HG03354 (cell line): Measurements from ENCODE around the gene HEPACAM.

Experiments
- ATAC-seq: cut with Tn5 transposase; IDR thresholded peaks from one replicate; pipeline ENCODE4 v1.9.1; 2021; ENCODE audit warnings: mild to moderate bottlenecking; ENCODE audit not compliant: unreplicated experiment, poor library complexity, severe bottlenecking

The HEPACAM gene

DNA sequence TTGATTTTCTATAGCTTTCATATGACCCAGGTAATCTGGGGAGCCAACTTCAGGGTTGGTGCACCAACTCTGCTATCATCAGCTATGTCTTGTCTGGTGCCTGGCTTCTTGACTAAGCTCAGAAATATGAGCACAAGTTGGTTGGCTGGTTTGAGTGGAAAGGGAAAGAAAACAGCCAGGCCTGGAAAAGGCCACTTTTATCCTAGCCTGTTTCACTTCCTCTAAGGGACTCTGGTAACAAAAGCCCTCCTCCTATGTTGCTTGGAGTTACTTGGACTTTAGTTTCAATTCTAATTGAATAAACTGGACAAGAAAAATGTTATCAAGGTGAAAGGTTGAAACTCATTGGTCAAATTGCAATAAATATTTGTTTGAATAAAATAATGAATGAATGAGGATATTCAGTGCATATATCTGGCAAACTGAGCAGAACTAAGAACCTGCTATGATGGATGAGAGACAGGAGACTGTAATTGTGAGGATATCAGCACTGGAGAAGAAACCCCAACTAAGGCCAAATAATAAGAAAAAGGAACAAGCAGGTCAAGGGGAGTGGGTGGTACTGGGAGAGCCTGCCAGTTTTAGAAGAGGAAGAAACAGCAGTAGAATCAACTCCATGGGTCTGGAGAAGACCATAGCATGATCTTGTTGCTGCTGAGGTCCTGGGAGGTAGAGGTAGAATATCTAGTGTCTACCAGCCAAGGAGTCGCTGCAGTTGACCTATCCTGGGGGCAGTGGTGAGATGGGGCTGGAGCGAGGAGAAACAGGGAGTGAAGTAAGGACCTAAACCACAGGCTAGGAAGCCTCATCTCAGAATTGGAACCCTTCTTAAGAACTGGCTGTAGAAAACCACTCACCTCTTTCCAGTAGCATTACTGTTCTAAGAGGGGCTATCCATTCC, 46.4 kb downstream of the HEPACAM start:
- ATAC-seq: no peak

DNA sequence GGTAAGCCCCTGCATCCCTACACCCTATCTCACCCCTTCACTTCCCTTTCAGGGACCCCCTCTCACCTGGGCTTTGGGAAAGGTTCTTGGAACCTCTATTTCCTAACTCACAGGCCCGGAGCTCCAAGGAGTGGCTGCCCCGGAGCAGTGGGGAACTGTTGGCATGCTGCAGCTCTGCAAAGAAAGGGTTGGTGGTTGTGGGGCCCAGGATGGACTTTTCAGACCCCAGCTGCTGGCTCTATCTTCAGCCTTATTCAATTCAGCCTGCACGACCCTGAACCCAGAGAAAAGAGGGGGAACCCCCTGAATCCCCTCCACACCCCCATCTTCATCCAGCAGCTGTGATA, 48.2 kb downstream of the HEPACAM start:
- ATAC-seq: no peak

DNA sequence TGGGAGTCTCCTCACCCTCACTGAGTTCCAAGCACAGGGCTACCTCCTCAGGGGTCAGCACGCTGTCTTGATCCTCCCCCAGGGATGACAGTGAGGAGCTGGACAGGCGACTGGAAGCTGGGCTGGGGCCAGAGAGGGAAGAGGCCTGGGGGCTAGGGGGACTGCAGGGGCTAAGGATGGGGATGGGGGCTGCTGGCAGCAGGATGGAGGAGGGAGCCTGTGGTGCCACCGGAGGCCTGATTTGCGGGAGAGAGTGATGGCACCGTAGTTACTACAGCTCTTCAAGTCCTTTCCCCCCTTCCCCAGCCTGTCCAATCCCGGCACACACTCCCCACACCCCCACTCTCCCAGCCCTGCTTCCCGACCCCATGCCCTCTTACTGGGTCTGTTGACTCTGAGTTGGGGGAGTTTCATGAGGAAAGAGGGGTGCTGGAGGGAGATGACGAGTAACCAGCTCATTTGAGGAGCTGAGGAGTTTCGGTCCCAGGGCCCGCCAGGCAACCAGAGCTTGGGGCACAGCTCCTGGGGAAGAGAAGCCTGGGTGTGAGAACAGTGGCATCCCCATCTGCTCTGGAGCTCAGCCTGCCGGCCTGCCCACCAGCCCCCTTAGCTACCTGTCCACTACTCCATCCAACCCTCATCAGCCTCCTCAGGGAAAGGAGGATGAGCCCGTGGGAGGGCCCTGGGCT, 48.7 kb downstream of the HEPACAM start:
- no peak for ATAC-seq

DNA sequence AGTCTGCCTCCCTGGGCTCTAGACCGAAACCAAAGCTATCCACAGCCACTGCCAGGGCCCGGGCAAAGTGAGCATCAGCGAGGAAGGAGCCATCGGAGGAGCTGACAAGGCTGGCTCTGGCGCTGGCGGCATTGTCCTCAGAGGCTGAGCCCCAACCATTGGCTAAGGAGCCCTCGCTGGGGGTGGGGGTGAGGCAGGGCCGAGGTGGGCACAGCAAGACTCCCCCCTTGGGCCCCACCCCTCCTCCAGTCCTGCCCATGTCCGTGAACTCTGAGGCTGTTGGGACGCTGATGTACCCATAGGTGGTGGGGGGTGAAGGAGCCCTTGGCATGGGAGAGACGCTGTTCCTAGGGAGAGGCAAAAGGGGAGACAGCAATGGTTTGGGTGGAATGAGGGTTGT, 49.4 kb downstream of the HEPACAM start:
- ATAC-seq: no peak

DNA sequence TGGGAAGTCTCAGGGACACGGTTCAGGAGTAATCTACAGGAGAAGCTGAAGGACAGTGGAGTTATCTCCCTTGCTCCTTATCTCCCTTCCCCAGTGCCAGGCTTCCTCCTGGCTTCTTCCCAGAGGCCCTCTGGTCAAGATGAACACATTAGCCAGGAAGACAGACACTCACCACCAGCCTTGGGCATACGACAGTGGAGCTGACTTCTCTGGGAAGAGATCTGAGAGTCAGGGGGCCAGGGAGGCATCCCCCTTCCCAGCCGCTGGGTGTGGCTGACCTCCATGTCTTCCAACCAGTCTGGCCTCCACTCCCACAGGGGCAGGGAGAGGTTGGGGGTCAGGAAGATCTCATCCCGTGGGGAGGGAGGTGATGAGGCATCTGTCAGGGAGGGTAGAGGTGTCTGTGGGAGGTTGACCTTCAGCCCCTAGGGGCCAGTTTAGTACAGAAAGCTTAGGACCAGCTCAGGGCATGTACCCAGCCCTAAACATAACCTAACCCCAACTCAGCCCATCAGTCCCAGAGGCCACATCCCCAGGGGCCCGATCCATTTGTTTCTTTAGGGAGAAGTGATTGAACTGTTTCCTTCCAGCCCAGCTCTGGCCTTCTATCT, 50.9 kb downstream of the HEPACAM start:
- no peak for ATAC-seq

DNA sequence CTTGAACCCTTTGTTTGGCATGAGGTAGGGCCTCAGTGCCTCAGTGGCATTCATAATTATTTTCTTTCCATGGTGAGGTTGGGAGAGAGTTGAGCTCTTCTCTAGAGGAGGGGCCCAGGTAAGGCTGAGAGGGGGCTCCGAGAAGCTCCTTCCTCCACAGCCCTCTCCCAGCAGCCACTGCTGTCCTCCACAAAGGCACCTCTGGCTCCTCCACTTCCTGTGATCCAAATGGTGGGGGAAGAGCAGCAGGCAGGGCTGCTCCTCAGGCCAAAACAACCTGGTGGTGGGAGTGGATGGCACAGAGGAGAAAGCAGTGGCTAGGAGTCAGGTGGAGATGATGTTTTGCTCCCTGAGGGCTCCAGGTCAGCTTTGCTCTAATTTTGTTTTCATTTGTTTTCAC, 51.5 kb downstream of the HEPACAM start:
- ATAC-seq: no peak

DNA sequence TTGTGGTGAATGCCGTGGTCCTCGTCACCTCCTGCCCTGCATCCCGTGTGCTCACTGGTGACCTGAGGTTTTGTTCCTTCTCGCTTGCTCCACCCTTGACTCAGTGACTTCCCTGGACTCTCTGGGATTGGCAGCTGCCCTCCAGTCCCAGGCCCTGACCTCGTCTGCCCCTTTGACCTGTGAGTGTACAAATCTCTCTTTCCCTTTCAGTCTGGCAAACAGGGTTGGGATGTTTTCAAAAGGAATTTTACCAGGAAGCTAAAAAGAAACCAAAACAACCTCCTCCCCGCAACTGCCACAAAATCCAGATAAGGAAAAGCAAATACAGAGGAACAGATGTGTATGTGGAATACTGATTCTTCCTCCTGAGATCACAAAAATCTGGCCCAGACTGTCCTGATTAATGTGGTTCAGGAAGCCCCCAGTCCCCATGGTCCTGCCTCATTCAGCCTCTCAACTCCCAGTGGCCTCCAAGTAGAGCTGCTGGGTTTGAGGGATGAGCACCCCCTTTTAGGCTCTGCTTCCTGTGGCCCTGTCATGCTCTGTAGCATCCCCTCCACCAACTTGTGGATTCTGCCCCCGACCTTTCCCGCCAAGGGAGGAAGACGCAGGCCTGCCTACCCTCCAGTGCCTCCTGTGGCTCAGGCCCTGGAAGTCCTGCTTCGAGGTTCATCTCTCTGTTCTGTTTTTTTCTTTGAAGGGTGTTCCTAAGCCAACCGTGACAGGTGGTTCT, 53.3 kb downstream of the HEPACAM start:
- ATAC-seq: no peak

DNA sequence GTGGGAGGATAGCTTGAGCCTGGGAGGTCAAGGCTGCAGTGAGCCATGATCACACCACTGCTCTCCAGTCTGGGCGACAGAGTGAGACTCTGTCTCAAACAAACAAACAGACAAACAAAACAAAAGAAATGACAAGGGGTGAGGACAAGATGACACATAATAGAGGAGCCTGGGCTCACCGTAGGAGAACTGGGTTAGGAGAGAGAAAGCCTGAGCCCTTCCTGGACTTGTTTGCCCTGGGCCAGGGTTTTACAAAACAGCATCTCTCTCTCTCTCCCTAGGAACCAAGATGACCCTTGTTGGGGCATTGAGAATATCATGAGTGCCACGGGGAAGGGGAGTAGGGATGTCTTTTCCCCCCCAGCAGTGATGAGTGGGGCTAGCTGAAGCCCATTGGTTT, 54.9 kb downstream of the HEPACAM start:
- no peak for ATAC-seq

DNA sequence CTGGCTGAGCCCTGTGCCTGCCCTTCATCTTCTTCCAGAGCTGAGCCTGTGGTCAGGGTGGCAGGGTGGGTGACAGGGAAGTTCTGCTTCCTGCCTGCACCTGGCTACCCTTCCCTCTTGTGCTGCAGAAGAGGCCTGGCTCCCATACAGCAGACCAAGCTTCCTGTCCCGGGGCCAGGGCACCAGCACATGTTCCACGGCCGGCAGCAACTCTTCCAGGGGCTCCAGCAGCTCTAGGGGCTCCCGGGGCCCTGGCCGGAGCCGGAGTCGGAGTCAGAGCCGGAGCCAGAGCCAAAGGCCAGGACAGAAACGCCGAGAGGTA, 55.6 kb downstream of the HEPACAM start:
- no peak for ATAC-seq

DNA sequence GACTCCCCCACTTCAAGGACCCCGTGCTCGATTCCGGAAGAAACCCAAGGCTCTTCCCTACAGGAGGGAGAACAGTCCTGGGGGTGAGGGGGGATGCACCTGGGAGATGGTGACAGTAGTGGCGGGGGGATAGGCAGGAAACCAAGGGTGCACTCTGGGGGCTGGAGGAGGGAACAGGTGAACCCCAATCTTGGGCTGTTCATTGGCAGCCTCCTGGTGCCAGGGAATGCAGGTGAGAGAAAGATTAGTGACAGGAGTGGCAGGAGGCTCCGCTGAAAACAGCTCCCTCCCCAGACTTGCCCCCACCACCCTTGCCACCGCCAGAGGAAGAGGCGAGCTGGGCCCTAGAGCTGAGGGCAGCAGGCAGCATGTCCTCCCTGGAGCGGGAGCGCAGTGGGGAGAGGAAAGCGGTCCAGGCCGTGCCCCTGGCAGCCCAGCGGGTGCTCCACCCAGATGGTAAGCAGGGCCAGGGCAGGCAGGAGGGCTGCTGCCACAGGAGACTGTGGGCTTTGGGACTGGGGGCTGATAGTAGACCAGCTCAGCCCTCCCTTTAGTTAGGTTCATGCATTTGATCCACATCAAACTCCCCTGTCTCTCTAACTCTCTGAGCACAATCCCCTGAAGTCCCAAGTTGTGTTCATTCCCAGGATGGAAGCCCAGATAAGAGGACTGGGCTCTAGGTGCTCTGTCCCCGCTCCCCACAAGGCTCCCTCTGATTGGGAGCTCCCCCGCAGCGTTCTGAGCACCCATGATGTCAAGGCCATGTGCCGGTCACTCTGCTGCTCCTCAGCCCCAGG, 56.2 kb downstream of the HEPACAM start:
- ATAC-seq: no peak

DNA sequence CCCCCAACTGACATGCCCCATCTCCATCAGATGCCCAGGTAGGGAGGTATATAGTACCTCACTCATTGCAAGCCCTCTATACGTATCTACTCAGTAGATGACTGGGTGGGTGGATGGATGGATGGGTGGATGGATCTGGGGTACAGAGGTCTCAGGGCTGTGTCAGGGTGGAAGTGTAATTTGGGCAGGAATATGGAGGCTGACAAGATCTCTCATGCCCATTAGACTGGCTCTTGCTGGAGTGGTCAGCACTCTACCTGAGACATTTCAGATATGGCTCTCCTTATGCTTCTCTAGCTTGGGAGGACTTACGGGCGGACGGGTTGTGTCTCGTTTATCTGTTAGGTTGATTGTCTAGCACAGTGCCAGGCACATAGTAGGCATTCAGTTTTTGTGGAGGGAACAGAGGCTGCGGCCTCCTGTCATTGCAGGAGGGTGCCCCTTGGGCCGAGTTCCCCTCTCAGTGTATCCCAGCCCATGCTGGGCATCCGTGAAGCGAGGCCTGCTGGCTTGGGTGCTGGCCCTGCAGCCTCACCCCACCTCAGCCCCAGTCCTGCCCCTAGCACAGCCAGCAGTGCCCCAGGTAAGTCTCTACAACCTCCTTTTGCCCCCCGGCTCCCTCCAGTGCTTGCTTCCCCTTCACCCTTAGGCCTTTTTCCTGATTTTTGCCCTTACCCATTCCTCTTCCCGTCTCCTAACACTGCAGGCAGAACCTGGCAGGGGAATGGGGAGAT, 56.9 kb downstream of the HEPACAM start:
- ATAC-seq: no peak

DNA sequence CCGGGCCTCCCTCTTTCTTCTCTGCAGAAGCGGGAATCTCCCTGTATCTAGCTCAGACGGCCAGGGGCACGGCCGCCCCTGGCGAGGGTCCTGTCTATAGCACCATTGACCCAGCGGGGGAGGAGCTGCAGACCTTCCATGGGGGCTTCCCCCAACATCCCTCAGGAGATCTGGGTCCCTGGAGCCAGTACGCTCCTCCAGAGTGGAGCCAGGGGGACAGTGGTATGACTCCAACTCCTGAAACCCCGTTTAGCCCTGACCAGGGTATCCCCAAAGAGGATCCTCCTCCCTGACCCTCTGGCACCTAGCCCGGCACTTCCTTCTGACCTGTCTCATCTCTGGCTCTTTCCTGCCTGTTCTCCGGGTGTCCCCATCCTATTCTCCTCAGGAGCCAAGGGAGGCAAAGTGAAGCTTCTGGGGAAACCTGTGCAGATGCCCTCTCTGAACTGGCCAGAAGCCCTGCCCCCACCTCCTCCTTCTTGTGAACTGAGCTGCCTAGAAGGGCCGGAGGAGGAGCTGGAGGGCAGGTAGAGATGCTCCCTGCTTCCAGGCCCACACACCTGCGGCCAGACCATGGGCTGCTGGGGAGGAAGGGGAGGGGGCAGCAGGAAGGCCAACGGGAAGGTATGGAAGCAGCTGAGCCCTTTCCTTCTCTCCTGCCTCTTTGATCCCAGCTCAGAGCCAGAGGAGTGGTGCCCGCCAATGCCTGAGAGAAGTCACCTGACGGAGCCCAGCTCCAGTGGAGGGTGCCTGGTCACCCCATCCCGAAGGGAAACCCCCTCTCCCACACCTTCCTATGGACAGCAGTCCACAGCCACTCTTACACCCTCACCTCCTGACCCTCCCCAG, 57.7 kb downstream of the HEPACAM start:
- ATAC-seq: no peak

DNA sequence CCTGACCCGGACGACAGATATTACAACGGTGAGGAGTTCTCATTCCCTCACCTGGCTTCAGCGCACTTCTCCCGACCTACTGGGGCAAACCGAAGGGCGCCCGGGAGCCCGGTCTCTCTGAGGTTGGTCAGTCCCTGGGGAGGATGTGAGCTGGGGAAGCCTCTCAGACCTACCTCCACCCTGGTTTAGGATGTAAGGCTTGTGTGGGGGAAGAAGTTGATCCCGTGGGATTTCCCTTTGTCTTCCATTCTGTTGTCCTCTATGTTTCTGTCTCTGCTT, 58.3 kb downstream of the HEPACAM start:
- ATAC-seq: no peak

DNA sequence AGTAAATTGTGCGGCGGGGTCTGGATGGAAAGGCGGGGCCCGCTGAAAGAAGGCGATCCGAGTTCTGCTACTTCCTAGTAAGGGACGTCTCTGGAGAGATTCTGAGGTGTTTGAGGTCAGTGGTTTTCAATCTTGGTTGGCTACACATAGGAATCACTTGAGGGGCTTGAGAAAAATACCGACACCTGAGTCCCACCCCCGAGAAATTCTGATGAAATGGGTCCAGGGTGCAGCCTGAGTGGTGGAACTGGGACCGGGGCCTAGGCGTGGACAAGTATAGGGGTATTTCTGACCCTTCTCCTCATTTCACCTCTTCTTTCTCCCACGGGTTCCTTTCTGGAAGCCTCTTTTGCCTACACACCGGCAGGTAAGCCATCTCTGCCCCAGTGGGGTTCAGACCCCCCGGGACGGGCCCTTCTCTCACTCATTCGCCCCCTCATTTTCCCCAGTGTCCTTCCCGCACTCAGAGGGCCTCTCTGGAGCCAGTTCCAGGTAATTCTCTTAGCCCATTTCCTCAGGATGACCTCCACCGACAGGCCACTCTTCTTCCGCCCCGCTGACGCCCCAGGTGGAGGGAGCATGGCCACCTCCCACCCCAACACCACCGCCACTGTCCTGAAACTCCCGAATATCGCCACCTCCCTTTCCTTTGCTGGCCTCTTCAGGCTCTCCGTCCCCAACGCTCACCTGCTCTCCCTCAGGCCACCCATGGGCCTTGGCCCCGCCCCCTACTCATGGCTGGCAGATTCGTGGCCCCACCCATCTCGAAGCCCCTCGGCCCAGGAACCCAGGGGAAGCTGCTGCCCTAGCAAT, 58.8 kb downstream of the HEPACAM start:
- ATAC-seq: no peak

DNA sequence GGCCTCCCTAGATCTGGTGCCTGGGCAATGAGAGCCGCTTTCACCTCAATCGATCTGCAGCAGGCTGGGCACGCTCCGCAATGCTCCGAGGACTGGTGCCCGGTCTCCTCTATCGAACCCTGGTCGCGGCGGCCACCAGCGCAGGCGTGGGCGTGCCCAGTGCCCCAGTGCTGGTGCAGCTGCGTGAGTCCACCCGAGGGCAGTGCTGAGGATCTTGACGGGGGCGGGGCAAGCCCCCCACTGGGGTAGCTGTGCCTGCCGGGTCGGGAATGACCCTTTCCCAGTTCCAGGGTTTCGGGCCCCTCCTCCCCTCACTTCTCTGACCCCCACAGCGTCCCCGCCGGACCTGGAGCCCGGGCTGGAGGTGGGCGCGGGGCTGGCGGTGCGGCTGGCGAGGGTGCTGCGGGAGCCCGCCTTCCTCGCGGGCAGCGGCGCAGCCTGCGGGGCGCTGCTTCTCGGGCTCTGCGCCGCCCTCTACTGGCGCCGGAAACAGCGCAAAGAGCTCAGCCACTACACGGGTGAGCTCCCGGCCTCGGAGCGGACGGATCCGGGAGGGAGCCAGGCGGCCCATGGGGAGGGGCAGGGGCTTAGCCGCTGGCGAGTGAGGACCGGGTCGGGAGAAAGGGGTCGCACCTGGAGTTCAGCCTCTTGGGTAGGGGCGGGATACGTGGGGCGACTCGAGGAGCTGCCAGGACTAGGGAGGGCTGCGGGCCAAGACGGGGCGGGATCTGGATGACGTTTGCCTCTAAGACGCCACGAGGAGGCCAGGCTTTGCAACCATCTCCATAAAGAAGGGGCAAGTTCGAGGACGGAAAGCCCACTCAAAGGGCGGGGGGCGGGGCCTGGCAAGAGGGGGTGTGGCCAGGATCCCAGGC, 59.7 kb downstream of the HEPACAM start:
- ATAC-seq: peak; percentile 93

DNA sequence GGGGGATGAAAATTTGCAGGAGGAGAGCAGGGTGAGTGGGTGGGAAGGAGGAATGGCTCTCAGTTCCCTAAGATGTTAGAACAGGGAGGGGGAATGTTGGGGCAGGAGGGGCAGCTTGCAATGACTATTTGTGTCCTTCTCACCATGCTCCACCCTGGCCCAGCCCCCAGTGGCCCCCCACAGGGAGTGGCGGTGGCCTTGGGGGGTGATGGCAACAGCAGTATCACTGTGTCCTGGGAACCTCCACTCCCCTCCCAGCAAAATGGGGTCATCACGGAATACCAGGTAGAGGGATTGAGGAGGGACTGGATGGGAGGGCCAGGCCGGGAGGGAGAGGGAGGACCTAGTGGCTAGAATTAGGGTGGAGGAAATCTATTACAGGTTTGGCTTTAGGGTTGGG, 60.4 kb downstream of the HEPACAM start:
- no peak for ATAC-seq
